HG03135 (cell line): ENCODE results near the gene FHIT.
"Not testable (repeated sequence)": the region's sequence is repeated elsewhere in the genome, so short reads cannot be mapped to it uniquely, and the experiment has no call there.

ENCODE experiments used
- ATAC-seq: cut with Tn5 transposase; IDR thresholded peaks from one replicate; pipeline ENCODE4 v1.9.1; 2021; ENCODE audit warnings: mild to moderate bottlenecking, moderate library complexity; ENCODE audit not compliant: unreplicated experiment

FHIT gene

GRCh38 chr3:61117045-61117898 is 134.0 kb downstream of the FHIT start:
- no peak for ATAC-seq

GRCh38 chr3:61114316-61114953 is 136.8 kb downstream of the FHIT start:
- ATAC-seq, result no peak

- no peak for ATAC-seq
Measured at GRCh38 chr3:61111825-61112224, 139.4 kb downstream of the FHIT start.

- peak; percentile 61 for ATAC-seq
Measured at GRCh38 chr3:61110576-61110975, 140.7 kb downstream of the FHIT start.

GRCh38 chr3:61108247-61109019 is 142.8 kb downstream of the FHIT start:
- ATAC-seq, result no peak

GRCh38 chr3:61094608-61095007 is 156.6 kb downstream of the FHIT start:
- no peak for ATAC-seq

GRCh38 chr3:61093364-61093763 is 157.9 kb downstream of the FHIT start:
- ATAC-seq, result no peak

GRCh38 chr3:61092870-61093269 is 158.4 kb downstream of the FHIT start:
- ATAC-seq, result no peak

- no peak for ATAC-seq
Measured at GRCh38 chr3:61090389-61091169, 160.7 kb downstream of the FHIT start.

GRCh38 chr3:61087465-61087864 is 163.8 kb downstream of the FHIT start:
- no peak for ATAC-seq

- no peak for ATAC-seq
Measured at GRCh38 chr3:61081554-61081953, 169.7 kb downstream of the FHIT start.

GRCh38 chr3:61080737-61081445 is 170.4 kb downstream of the FHIT start:
- ATAC-seq, result no peak

GRCh38 chr3:61078048-61078752 is 173.1 kb downstream of the FHIT start:
- ATAC-seq, result no peak

- ATAC-seq, result no peak
Measured at GRCh38 chr3:61077551-61077950, 173.7 kb downstream of the FHIT start.

- ATAC-seq, result no peak
Measured at GRCh38 chr3:61074783-61075182, 176.5 kb downstream of the FHIT start.

- ATAC-seq, result no peak
Measured at GRCh38 chr3:61073566-61074165, 177.6 kb downstream of the FHIT start.

GRCh38 chr3:61068084-61068483 is 183.2 kb downstream of the FHIT start:
- no peak for ATAC-seq

- ATAC-seq, result no peak
Measured at GRCh38 chr3:61066800-61067199, 184.5 kb downstream of the FHIT start.

GRCh38 chr3:61066222-61066621 is 185.0 kb downstream of the FHIT start:
- ATAC-seq, result not testable (repeated sequence)
